CD4-positive, alpha-beta T cell (primary cell): ENCODE results near the gene ISCU. TPM values are rescaled to one million over a fixed set of nuclear protein-coding genes. Genes with fewer than 3 reads are reported as not detected.

Experiments
- ATAC-seq: fragments of 200-7000 bp; cut with Tn5 transposase; one replicate; pipeline ENCODE4 v1.10.0; 2022; ENCODE audit warnings: mild to moderate bottlenecking; ENCODE audit not compliant: poor library complexity
- CTCF ChIA-PET: fragments of 350-600 bp; sonication (Branson Sonifier 250); formaldehyde crosslinking; loops from one replicate; lab custom pipeline; 2021; ENCODE audit warnings: antibody characterized with exemption, inconsistent platforms; lab: Charles Lee
- POLR2A ChIA-PET: fragments of 350-600 bp; sonication (Branson Sonifier 250); formaldehyde crosslinking; loops from one replicate; lab custom pipeline; 2021; ENCODE audit warnings: antibody characterized with exemption, inconsistent platforms; lab: Charles Lee
- DNase-seq, 14 experiments: peaks; one replicate each; pipeline ENCODE4 v3.0.0-alpha.2; 2013 to 2020; ENCODE audit warnings: mixed read lengths in 2 of 14
- H3K27ac ChIP-seq, 2 donors: one replicate each; pipeline versions ENCODE4 v1.5.1 to v1.7.0; 2013; ENCODE audit warnings: low read length in 2 of 2, low read depth in 1 of 2, mild to moderate bottlenecking in 1 of 2
- H3K27me3 ChIP-seq, 2 experiments: 1 replicate in 1 of 2; 2 replicates in 1 of 2; pipeline versions ENCODE4 v1.6.1 to v1.7.0; 2013; ENCODE audit warnings: low read length in 2 of 2, control low read depth in 1 of 2, mild to moderate bottlenecking in 1 of 2, moderate library complexity in 1 of 2; ENCODE audit not compliant: insufficient read depth in 2 of 2, control insufficient read depth in 1 of 2
- H3K36me3 ChIP-seq: one replicate; pipeline ENCODE4 v1.6.1; 2013; ENCODE audit warnings: low read length, control low read depth; ENCODE audit not compliant: insufficient read depth
- H3K4me1 ChIP-seq: one replicate; pipeline ENCODE4 v1.6.1; 2013; ENCODE audit warnings: low read length, control low read depth; ENCODE audit not compliant: insufficient read depth
- H3K4me3 ChIP-seq: one replicate; pipeline ENCODE4 v1.5.1; 2013; ENCODE audit warnings: mild to moderate bottlenecking, low read length, moderate library complexity
- H3K9me3 ChIP-seq, 2 experiments: 1 replicate in 1 of 2; 2 replicates in 1 of 2; pipeline versions ENCODE4 v1.6.1 to v1.7.0; 2013; ENCODE audit warnings: low read length in 2 of 2, mild to moderate bottlenecking in 2 of 2, control low read depth in 1 of 2, moderate library complexity in 1 of 2; ENCODE audit not compliant: control insufficient read depth in 1 of 2, insufficient read depth in 1 of 2
- H3K27ac Mint-ChIP-seq: one replicate; pipeline ENCODE4 v1.8.0; 2020; ENCODE audit warnings: mixed read lengths
- H3K27me3 Mint-ChIP-seq: one replicate; pipeline ENCODE4 v1.8.0; 2021; ENCODE audit warnings: mixed read lengths
- H3K36me3 Mint-ChIP-seq: one replicate; pipeline ENCODE4 v1.8.0; 2021; ENCODE audit warnings: low read depth, mixed read lengths
- H3K4me1 Mint-ChIP-seq: one replicate; pipeline ENCODE4 v1.8.0; 2021; ENCODE audit warnings: low read depth, mixed read lengths
- H3K4me3 Mint-ChIP-seq: one replicate; pipeline ENCODE4 v1.8.0; 2020; ENCODE audit warnings: mild to moderate bottlenecking, mixed read lengths
- H3K9me3 Mint-ChIP-seq: one replicate; pipeline ENCODE4 v1.8.0; 2020; ENCODE audit warnings: mixed read lengths
- CTCF ChIP-seq: fragments of 200-600 bp; IDR thresholded peaks from one replicate; pipeline ENCODE4 v1.8.0; 2022; ENCODE audit warnings: antibody characterized with exemption, mild to moderate bottlenecking
- intact Hi-C, 2 experiments: fragments of 100-400 bp; cut with DNase I in 1 of 2; cut with micrococcal nuclease in 1 of 2; formaldehyde crosslinking; loops; one replicate each; pipeline versions ENCODE4 v1.15.1 to v1.9.0; 2023 to 2025; cut with DNase I, micrococcal nuclease
- total RNA-seq, 174 experiments: library from RNA in 2 of 174; stranded (reverse) in 2 of 174; gene quantifications; one replicate each; pipeline ENCODE4 v1.2.3 and lab custom pipeline; 2021 to 2026

The ISCU gene
- total RNA-seq, 2 experiments from 2014 or later: 269 to 270 TPM

- CTCF ChIA-PET: no interaction called here
- peaks cover 12% of the 10 kb centered on the region for H3K4me1 ChIP-seq
- ATAC-seq (no peak), DNase-seq (no peak)
- intact Hi-C loops: no loop called here
- H3K9me3 ChIP-seq: no peaks in the 10 kb centered on the region
- no peak overlapping the region for H3K27ac Mint-ChIP-seq
- peaks cover 9% of the 10 kb centered on the region for H3K4me1 Mint-ChIP-seq
- no peaks in the 10 kb centered on the region for H3K27me3 ChIP-seq
- no peaks in the 10 kb centered on the region for H3K36me3 Mint-ChIP-seq
- H3K9me3 Mint-ChIP-seq: no peaks in the 10 kb centered on the region
- POLR2A ChIA-PET: interaction anchor here (1.9 kb wide), 1 partner anchor 25 kb away, joined by 7 read pairs; the partner anchor contains the start of gene SELPLG
- H3K27me3 Mint-ChIP-seq: no peaks in the 10 kb centered on the region
- H3K4me3 ChIP-seq: no peak overlapping the region
- no peaks in the 10 kb centered on the region for H3K36me3 ChIP-seq
- H3K27ac ChIP-seq: no peak overlapping the region
- no peak overlapping the region for H3K4me3 Mint-ChIP-seq
- no peak for TF ChIP-seq CTCF
Observed at GRCh38 chr12:108607981-108608600, 45.7 kb downstream of the ISCU start.

- ATAC-seq: no peak
Observed at GRCh38 chr12:108608616-108609015, 46.2 kb downstream of the ISCU start.

GRCh38 chr12:108609537-108610335 is 47.3 kb downstream of the ISCU start:
- Histone ChIP-seq H3K27me3 (no peaks in the 10 kb centered on the region), H3K36me3 (no peaks in the 10 kb centered on the region), H3K27ac (no peak overlapping the region), H3K9me3 (no peaks in the 10 kb centered on the region), H3K4me3 (no peak overlapping the region), H3K4me1 (peaks cover 16% of the 10 kb centered on the region)
- H3K27me3 Mint-ChIP-seq: no peaks in the 10 kb centered on the region
- no peak for TF ChIP-seq CTCF
- POLR2A ChIA-PET: interaction anchor here (0.7 to 1.9 kb wide), 3 partner anchors 8 to 41 kb away, joined by 3 to 7 read pairs (median 4); partner anchors contain the start of gene SELPLG
- no peak overlapping the region for H3K4me3 Mint-ChIP-seq
- no peaks in the 10 kb centered on the region for H3K36me3 Mint-ChIP-seq
- peaks cover 9% of the 10 kb centered on the region for H3K4me1 Mint-ChIP-seq
- ATAC-seq (no peak), DNase-seq (no peak)
- no peak overlapping the region for H3K27ac Mint-ChIP-seq
- CTCF ChIA-PET: no interaction called here
- intact Hi-C loops: no loop called here
- H3K9me3 Mint-ChIP-seq: no peaks in the 10 kb centered on the region

More at GRCh38 chr12:108608616-108609015, 46.2 kb downstream of the ISCU start:
- no peak overlapping the region for H3K4me3 Mint-ChIP-seq
- Histone ChIP-seq H3K27ac (no peak overlapping the region), H3K9me3 (no peaks in the 10 kb centered on the region), H3K27me3 (no peaks in the 10 kb centered on the region), H3K4me1 (peaks cover 16% of the 10 kb centered on the region), H3K4me3 (no peak overlapping the region), H3K36me3 (no peaks in the 10 kb centered on the region)
- H3K27ac Mint-ChIP-seq: no peak overlapping the region
- peaks cover 9% of the 10 kb centered on the region for H3K4me1 Mint-ChIP-seq
- no peaks in the 10 kb centered on the region for H3K36me3 Mint-ChIP-seq
- no peak for TF ChIP-seq CTCF
- ChIA-PET CTCF (no interaction called here), POLR2A (interaction anchor here (1.9 kb wide), 1 partner anchor 25 kb away, joined by 7 read pairs; the partner anchor contains the start of gene SELPLG)
- DNase-seq: no peak
- H3K27me3 Mint-ChIP-seq: no peaks in the 10 kb centered on the region
- intact Hi-C loops: no loop called here
- no peaks in the 10 kb centered on the region for H3K9me3 Mint-ChIP-seq
